NCI-H128 (cell line): ENCODE results near the gene PLAC1.
A peak's percentile ranks its signal among the peaks of the same experiment; 100 is the strongest.

Experiments
- DNase-seq: peaks from one replicate; lab custom pipeline; 2025; ENCODE audit not compliant: unreplicated experiment; lab: John Stamatoyannopoulos, UW

PLAC1 gene

GRCh38 chrX:134544513-134545151 lies 113.6 kb downstream of the PLAC1 start:
- DNase-seq: no peak

DNA sequence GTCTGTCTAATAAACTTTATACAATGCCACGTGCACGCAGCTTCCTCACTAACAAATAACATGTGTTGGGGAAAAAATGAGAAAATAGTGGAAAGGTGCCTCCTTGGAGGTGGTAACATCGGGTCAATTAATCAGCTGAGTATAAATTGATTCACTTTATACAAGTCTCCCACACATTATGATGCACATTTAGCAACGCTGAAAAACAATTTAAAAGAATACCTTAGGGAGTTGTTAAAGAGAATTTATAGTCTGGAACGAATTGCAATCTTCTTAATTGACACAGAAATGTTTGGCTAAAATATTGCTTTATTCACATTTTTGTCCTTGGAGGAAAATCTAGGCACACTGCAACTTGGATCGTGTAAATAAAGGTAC lies 114.1 kb downstream of the PLAC1 start:
- DNase-seq: no peak

DNA sequence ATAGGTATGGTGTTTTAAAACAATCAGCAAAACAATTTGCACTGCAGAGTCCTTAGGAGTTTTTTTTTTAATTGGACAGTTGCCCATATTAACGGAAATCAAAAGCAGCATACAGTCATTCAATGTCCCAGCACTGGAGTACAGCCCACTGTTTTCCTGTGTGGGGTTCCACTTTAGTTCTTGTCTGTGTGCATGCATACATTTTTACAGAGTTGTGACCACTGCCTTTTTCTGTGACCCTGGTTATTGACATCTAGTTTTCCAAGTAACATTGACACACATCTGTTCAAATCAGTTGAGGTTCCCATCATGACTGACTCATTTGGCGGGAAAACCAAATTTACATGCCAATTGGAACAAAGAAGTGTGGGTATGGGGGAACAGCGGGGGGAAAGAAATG lies 115.0 kb downstream of the PLAC1 start:
- DNase-seq: no peak

DNA sequence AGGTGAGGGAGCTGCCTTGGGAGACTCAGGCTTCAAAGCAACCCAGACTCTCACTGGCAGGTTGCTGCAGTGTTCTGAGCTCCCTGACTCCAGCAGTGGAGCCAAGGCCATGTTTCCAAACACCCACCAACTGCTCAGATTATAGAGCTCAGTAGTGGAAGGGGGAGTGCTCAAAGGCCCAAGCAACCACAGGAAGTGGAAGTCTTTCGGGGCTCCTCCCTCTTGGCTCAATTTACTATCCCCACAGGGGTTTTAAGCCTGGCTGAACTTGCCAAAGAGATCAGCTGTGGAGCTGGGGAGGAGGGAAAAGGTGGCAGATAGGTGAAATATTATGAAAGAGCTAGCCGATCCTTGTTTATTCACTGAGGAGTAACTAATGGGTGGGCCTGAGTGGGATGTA lies 115.8 kb downstream of the PLAC1 start:
- DNase-seq: peak; percentile 6

GRCh38 chrX:134541906-134542305 lies 116.4 kb downstream of the PLAC1 start:
- DNase-seq: no peak

- DNase-seq: no peak
These were observed 120.0 kb downstream of the PLAC1 start for GRCh38 chrX:134538316-134538715.

DNA sequence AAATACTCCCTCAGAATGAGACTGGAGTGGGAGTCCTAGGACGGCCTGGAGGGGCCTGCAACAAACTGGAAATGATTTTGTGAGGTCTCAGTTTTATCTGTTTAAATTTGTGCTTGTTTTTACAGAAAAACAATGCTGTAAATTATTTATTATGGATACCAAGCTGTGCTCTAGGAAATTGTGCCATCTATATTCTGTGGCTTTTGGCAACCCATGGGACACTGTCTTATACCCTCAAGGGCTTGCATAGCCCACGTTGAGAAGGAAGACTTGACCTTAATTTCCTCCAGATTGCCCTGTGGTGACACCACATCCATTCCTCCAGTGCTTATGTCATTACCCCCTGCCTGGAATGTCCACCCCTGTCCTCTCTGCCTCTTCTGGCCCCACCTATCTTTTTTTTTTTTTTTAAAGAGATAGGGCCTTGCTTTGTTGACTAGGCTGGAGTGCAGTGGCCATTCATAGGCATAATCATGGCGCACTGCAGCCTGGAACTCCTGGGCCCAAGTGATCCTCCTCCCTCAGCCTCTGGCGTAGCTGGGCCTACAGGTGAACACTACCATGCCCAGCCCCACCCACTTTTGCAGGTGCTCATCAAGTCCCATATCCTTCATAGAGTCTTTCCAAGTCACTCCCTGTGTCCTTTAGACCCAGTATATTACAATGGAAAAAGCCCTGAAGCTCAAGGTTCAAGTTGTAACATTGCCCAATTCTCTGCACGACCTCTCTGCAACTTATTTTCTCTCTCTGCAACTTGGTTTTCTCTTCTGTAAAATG lies 120.9 kb downstream of the PLAC1 start:
- DNase-seq: no peak

- DNase-seq: no peak
These were observed 124.3 kb downstream of the PLAC1 start for GRCh38 chrX:134533952-134534351.

- no peak for DNase-seq
These were observed 124.9 kb downstream of the PLAC1 start for GRCh38 chrX:134533352-134533751.

DNA sequence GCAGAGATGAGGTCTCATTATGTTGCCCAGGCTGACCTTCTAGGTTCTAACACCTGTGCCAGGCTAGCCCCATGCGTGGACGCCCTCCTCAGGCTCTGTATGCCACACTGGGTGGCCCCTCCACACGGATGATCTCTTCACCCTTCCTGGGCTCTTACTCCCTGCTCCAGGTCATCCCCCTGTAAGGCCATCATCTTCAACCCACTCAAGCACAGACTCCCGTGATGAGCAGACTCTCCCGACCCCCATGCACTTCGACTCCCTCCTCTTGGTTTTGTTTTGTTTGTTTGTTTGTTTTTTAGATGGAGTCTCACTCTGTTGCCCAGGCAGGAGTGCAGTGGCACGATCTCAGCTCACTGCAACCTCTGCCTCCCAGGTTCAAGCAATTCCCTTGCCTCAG lies 127.4 kb downstream of the PLAC1 start:
- no peak for DNase-seq

- no peak for DNase-seq
These were observed 128.8 kb downstream of the PLAC1 start for GRCh38 chrX:134529481-134529880.

DNA sequence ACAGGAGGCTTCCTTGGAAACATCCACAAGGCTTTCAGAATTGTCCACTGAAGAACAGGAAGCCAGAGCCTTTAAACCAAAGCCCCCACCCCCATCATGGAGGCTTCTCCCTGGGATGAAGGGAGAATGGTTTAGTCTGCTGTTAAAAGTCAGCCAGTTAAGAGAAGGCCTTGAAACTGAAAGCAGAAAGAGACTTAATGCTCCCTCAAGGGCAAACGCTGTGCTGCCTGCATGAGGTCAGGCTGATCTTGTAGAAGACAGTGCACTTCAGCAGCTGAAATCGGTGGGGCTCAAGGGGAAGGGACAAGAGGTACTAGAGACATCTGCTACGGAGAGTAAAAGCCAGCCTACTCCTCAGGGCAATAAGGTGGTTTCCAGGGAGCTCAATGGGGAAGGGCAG lies 129.3 kb downstream of the PLAC1 start:
- no peak for DNase-seq

DNA sequence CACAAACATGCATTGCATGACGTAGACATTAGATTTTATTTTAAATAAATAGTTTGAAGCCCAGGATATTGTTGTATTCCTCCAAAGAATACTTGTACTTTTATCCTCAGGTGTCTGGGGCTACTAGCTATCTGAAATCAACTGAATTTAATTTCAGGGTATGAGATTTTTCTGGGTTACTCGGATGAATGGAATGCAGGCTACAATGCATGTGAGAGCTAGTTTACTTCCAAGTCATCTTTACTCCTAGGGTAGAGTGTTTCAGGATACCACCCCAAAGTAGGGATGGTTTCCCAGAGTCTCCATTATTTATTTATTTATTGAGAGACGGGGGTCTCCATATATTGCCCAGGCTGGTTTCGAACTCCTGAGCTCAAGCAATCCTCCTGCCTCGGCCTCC lies 131.9 kb downstream of the PLAC1 start:
- no peak for DNase-seq

DNA sequence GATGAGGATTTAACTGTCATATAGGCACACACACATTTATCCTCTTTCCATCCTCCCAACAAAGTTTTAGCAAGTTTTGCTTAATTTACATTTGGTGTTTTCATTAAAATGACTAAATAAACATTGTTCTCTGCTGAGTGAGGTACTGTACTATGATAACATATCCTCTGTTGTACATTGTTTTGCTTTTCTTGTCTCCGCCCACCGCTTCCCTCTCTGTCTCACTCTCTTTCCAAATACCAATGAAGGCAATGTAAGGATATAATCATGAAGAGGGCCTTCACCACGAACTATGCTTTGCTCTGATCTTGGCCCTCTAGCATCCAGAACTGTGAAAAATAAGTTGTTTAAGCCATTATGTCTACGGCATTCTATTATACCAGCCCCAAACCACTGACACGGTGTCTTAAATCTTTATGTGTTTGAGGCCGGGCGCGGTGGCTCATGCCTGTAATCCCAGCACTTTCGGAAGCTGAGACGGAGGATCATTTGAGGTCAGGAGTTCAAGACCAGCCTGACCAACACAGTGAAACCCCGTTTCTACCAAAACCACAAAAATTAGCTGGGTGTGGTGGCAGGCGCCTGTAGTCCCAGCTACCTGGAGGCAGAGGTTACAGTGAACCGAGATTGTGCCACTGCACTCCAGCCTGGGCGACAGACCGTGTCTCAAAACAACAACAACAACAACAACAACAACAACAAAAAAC lies 133.0 kb downstream of the PLAC1 start:
- no peak for DNase-seq

DNA sequence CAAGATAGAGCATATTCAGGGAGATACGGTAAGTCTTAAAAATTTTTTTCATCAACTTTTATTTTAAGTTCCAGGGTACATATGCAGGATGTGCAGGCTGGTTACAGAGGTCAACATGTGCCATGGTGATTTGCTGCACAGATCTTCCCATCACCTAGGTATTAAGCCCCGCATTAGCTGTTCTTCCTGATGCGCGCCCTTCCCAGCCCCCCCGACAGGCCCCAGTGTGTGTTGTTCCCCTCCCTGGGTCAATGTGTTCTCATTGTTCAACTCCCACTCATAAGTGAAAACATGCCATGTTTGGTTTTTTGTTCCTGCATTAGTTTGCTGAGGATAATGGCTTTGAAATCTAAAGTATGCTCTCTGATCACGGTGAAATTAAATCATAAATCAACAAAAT lies 134.1 kb downstream of the PLAC1 start:
- DNase-seq: no peak

DNA sequence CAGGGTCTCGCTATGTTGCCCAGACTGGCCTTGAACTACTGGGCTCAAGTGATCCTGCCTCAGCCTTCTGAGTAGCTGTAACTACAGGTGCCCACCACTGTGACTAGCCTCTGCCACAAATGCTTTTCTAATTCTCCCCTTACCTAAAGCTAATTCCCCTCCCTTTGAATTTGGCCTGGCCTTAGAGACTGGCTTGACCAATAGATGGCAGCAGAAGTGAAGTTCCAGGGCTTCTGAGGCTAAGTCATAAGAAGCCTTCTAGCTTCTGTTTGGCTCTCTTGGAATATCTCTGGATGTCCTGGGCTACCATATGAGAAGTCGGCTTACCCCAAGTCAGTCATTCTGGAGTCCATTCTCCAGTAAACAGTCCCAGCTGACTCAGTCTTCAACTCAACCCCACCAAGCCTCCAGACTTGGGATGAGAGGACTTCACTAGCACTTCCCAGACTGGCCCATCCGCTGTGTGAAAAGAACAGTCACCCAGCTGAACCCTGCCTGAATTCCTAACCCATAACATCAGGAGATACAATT lies 137.3 kb downstream of the PLAC1 start:
- no peak for DNase-seq
